Choroid plexus epithelial cell (primary cell): ENCODE results near the gene NELL1.

Experiments
- DNase-seq: peaks from one replicate; pipeline ENCODE4 v3.0.0-alpha.2; 2010; ENCODE audit warnings: low read depth
- H3K4me3 ChIP-seq: 2 replicates; pipeline ENCODE4 v1.5.1; 2011; ENCODE audit warnings: low read depth, mild to moderate bottlenecking, control low read depth, low read length, moderate library complexity
- CTCF ChIP-seq: conservative IDR thresholded peaks from 2 replicates; pipeline ENCODE4 v1.5.1; 2011; ENCODE audit warnings: low read depth, mild to moderate bottlenecking, control low read depth, inconsistent platforms, low read length, moderate library complexity

NELL1 gene

GRCh38 chr11:20661850-20662249 lies 7.5 kb upstream of the NELL1 start:
- no peak for TF ChIP-seq CTCF
- DNase-seq, result no peak
- H3K4me3 ChIP-seq, result no peak overlapping the region

GRCh38 chr11:20668131-20668809 lies 1.1 kb upstream of the NELL1 start:
- H3K4me3 ChIP-seq, result no peak overlapping the region
- no peak for DNase-seq
- no peak for TF ChIP-seq CTCF

GRCh38 chr11:20669820-20670684 lies 666 bp downstream of the NELL1 start:
- TF ChIP-seq CTCF, result no peak
- H3K4me3 ChIP-seq, result no peak overlapping the region
- DNase-seq, result no peak

- TF ChIP-seq CTCF, result no peak
- DNase-seq, result no peak
- H3K4me3 ChIP-seq, result no peak overlapping the region
Measured at GRCh38 chr11:20670932-20671403, 1.6 kb downstream of the NELL1 start.

- peak; percentile 29 for TF ChIP-seq CTCF
- no peak overlapping the region for H3K4me3 ChIP-seq
- DNase-seq, result peak; percentile 4
Measured at GRCh38 chr11:20671856-20672546, 2.6 kb downstream of the NELL1 start.

GRCh38 chr11:20672575-20672974 lies 3.2 kb downstream of the NELL1 start:
- TF ChIP-seq CTCF, result peak; percentile 52
- no peak overlapping the region for H3K4me3 ChIP-seq
- peak; percentile 13 for DNase-seq
